Fibroblast of the aortic adventitia (primary cell): ENCODE data around the gene NPR3. TPM values are rescaled to one million over a fixed set of nuclear protein-coding genes. Genes with fewer than 3 reads are reported as not detected.
A peak's percentile ranks its signal among the peaks of the same experiment; 100 is the strongest.

ENCODE experiments used
- DNase-seq: peaks from one replicate; pipeline ENCODE4 v3.0.0-alpha.2; 2010; ENCODE audit warnings: low read depth
- H3K4me3 ChIP-seq: 2 replicates; pipeline ENCODE4 v1.5.1; 2011; ENCODE audit warnings: low read depth, mild to moderate bottlenecking, control low read depth, low read length, moderate library complexity
- total RNA-seq: library from RNA; depleted of rRNA; stranded (reverse); fragments of >200 nt; gene quantifications from 2 replicates; pipeline ENCODE4 v1.2.3, GENCODE V29; 2012; ENCODE audit warnings: low replicate concordance
- TF ChIP-seq, protein P1 (sequence below): IDR thresholded peaks from 2 replicates; pipeline ENCODE4 v1.5.1; 2011; ENCODE audit warnings: mild to moderate bottlenecking, low read length, control low read depth, inconsistent platforms; ENCODE audit not compliant: insufficient read depth

NPR3 gene
- total RNA-seq, 1 donor, result 23.7 TPM

GRCh38 chr5:32679218-32679617 is 31.9 kb upstream of the NPR3 start:
- TF ChIP-seq, protein P1, sequence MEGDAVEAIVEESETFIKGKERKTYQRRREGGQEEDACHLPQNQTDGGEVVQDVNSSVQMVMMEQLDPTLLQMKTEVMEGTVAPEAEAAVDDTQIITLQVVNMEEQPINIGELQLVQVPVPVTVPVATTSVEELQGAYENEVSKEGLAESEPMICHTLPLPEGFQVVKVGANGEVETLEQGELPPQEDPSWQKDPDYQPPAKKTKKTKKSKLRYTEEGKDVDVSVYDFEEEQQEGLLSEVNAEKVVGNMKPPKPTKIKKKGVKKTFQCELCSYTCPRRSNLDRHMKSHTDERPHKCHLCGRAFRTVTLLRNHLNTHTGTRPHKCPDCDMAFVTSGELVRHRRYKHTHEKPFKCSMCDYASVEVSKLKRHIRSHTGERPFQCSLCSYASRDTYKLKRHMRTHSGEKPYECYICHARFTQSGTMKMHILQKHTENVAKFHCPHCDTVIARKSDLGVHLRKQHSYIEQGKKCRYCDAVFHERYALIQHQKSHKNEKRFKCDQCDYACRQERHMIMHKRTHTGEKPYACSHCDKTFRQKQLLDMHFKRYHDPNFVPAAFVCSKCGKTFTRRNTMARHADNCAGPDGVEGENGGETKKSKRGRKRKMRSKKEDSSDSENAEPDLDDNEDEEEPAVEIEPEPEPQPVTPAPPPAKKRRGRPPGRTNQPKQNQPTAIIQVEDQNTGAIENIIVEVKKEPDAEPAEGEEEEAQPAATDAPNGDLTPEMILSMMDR, result no peak
- H3K4me3 ChIP-seq, result no peak overlapping the region
- DNase-seq, result peak; percentile 27

DNA sequence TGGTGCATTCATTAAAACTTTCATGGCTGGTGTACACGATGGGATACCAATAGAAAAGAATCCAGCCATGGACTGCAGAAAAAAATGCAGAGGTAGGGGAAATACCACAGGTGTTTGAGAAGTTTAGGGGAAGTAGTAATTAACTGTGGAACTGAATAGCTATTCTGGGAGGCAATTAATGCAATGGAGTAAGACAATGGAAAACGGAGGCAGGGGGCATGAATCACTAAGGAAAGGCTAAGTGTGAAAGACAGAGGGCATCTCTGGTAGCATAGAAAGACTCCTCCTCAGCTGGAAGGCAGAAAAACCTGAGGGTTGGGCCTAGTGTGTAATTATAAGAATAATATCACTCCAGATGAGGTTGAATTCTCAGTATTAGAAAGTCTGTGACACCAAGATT is 30.9 kb upstream of the NPR3 start:
- no peak overlapping the region for H3K4me3 ChIP-seq
- TF ChIP-seq, protein P1, result no peak
- no peak for DNase-seq

DNA sequence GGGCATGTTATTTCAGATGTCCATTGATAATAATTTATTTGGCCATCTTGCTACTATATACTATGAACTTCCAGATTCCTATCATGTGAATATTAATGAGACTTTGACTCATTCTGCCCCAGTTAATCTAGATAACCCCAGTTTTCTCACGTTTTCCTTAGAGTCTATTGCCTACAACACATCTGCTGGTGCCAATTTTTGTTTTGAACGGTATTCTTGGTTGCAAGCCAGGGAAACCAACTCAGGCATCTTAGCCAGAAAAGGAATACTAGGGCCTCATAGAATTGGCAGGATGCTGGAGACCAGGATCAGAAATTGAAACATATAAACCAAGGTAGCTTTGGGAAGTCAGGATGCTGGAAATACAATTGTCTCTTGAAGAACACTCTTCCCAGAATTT is 28.0 kb upstream of the NPR3 start:
- peak; percentile 27 for DNase-seq

DNA sequence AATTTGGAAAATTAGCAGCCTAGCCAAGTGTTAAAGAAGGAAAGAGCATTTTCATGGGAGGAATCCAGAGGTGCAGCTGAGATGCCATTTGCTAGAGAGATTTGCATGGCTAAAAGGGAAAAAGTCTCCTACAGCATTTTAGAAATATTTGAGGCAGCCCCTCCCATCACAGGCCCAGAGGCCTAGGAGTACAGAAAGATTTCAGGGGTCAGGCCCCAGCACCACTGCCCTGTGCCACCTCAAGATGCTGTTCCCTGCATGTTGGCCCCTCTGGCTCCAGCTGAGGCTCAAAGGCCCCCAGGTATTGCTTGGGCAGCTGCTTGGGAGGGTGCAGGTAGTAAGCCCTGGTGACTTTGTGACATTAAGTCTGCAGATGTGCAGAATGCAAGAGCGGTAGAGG is 26.9 kb upstream of the NPR3 start:
- no peak overlapping the region for H3K4me3 ChIP-seq
- DNase-seq, result no peak
- TF ChIP-seq, protein P1, result no peak

More for the DNA sequence above, 28.0 kb upstream of the NPR3 start:
- TF ChIP-seq, protein P1, result no peak
- no peak overlapping the region for H3K4me3 ChIP-seq

DNA sequence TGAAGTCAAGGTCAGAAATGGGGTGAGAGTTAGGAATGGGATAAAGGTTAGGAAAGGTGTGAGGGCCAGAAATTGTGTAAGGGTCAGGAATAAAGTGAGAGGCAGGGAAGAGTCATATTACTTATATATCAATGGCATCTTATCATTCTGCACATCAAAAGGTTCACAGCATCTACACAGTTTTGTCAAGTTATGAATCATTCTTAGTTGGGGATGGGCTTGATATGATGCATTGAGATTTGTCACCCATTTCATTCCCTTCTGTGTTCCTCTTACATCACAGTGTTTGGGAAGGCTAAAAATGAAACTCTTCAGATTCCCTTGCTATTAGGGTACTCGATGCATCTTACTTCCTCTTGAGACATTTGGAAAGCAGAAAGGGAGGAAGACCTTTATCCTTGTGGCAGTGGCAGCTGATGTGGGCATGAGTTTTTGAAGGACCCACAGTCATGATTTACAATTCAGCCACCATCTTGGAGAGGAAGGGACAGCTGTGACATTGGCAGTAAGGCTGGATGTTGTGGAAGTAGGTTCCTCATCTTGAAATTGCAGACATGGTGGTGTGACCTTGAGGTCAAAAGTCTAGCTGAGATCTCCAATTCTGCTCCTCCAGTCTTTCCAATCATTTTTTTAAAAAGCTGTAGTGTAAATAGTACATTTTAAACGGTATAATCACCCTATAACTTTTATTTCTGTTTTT is 24.2 kb upstream of the NPR3 start:
- no peak overlapping the region for H3K4me3 ChIP-seq
- TF ChIP-seq, protein P1, result no peak
- peak; percentile 7 for DNase-seq

DNA sequence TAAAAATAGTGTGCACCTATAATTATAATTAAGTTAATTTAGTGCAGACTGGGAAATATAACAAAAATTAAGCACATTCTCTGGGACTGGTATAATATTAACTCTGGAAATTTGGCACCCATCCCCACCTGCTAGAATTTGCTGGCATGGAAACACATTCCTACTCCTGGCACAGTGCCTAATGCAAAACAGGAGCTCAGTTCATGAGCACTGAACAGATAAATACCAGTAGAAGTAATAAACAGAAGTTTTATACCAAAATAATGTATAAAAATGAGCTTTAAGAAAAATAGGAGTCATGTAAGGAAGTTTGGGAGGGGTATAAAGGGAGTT is 23.7 kb upstream of the NPR3 start:
- DNase-seq, result peak; percentile 68
- TF ChIP-seq, protein P1, result no peak
- H3K4me3 ChIP-seq, result no peak overlapping the region

DNA sequence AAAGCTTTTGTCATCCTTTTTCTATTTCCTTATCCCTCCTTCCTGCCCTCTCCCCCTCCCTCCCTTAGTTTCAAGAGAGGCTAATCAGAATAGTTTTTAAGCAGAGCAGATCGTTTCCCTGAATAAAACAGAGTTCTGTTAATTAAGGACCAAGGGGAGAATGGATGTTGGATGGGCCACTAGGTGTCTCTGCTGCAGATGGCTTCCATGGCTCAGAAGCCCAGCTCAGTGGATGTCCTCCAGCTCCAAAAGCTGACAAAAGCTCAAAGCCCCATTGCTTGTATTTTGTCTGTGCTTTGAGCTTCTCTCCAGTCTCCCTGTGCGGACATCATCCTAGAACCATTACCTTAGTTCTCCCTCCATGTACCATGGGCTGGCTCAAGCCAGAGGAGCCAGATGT is 21.0 kb upstream of the NPR3 start:
- no peak for DNase-seq
- TF ChIP-seq, protein P1, result peak; percentile 16
- no peak overlapping the region for H3K4me3 ChIP-seq
